Panc1 (cell line): Measurements from ENCODE around the gene EFL1. TPM values are rescaled to one million over a fixed set of nuclear protein-coding genes. Genes with fewer than 3 reads are reported as not detected.
A peak's percentile ranks its signal among the peaks of the same experiment; 100 is the strongest.

Experiments used
- ATAC-seq: fragments of 200-7000 bp; cut with Tn5 transposase; 2 replicates; pipeline ENCODE4 v1.9.1; 2020; ENCODE audit warnings: mild to moderate bottlenecking, moderate library complexity
- BruUV-seq: library from RNA; stranded (reverse); fragments of 400-500 nt; replicated peaks from 2 replicates; lab custom pipeline; 2021; lab: Mats Ljungman, UMichigan
- CTCF ChIA-PET: fragments of 300-600 bp; sonication (Branson Sonifier 250); formaldehyde crosslinking; loops from one replicate; lab custom pipeline; 2022; ENCODE audit warnings: antibody characterized with exemption; lab: Charles Lee
- POLR2A ChIA-PET: fragments of 300-600 bp; sonication (Branson Sonifier 250); formaldehyde crosslinking; loops from one replicate; lab custom pipeline; 2022; ENCODE audit warnings: antibody characterized with exemption; lab: Charles Lee
- DNase-seq: peaks from one replicate; pipeline ENCODE4 v3.0.0-alpha.2; 2010; ENCODE audit warnings: low read depth, low spot score
- H3K27ac ChIP-seq: 2 replicates; pipeline ENCODE4 v1.5.1; 2011; ENCODE audit warnings: mild to moderate bottlenecking, low read length, inconsistent platforms
- H3K27me3 ChIP-seq: fragments of 200-500 bp; sonication (Bioruptor generic); 2 replicates; pipeline ENCODE4 v1.6.0; 2014; ENCODE audit warnings: low read length, inconsistent platforms; ENCODE audit not compliant: control insufficient read depth, insufficient read depth
- H3K36me3 ChIP-seq: fragments of 200-500 bp; sonication (Bioruptor generic); 2 replicates; pipeline ENCODE4 v1.5.1; 2014; ENCODE audit warnings: inconsistent platforms, mild to moderate bottlenecking, low read length, moderate library complexity; ENCODE audit not compliant: control insufficient read depth, insufficient read depth
- H3K4me1 ChIP-seq: 2 replicates; pipeline ENCODE4 v1.5.1; 2011; ENCODE audit warnings: inconsistent platforms, mild to moderate bottlenecking, low read length, moderate library complexity; ENCODE audit not compliant: control insufficient read depth, insufficient read depth
- H3K4me3 ChIP-seq, 2 experiments: 2 replicates each; pipeline ENCODE4 v1.5.1; 2011 to 2012; ENCODE audit warnings: low read depth in 2 of 2, low read length in 2 of 2, mild to moderate bottlenecking in 2 of 2, inconsistent platforms in 1 of 2, moderate library complexity in 1 of 2
- H3K9me3 ChIP-seq: fragments of 200-500 bp; sonication (Bioruptor generic); 2 replicates; pipeline ENCODE4 v1.5.1; 2014; ENCODE audit warnings: low read depth, mild to moderate bottlenecking, inconsistent platforms, low read length, moderate library complexity; ENCODE audit not compliant: control insufficient read depth, insufficient read depth
- CTCF ChIP-seq: fragments of 450-650 bp; IDR thresholded peaks from 2 replicates; pipeline ENCODE4 v1.5.1; 2017; ENCODE audit warnings: mild to moderate bottlenecking
- POLR2AphosphoS5 ChIP-seq: IDR thresholded peaks from 2 replicates; pipeline ENCODE4 v1.6.1; 2012; ENCODE audit warnings: mild to moderate bottlenecking, low read depth, low read length, moderate library complexity
- REST ChIP-seq, 2 experiments: IDR thresholded peaks; 2 replicates each; pipeline ENCODE4 v1.6.1; 2011 to 2012; ENCODE audit warnings: low read depth in 2 of 2, control low read depth in 1 of 2, low read length in 1 of 2, mild to moderate bottlenecking in 1 of 2, moderate library complexity in 1 of 2; ENCODE audit not compliant: insufficient read depth in 1 of 2
- SIN3A ChIP-seq: IDR thresholded peaks from 2 replicates; pipeline ENCODE4 v1.6.1; 2012; ENCODE audit warnings: low read depth, mild to moderate bottlenecking, low read length, moderate library complexity, borderline replicate concordance; ENCODE audit not compliant: insufficient read depth
- TCF7L2 ChIP-seq: IDR thresholded peaks from 2 replicates; pipeline ENCODE4 v1.6.1; 2011; ENCODE audit warnings: mild to moderate bottlenecking, low read depth, low read length, inconsistent platforms
- in situ Hi-C: cut with HindIII; loops from 2 replicates; pipeline ENCODE4 v1.10.0; 2016; ENCODE audit warnings: low sequenced_read_pairs, low pct_unique_long_range_greater_than_20kb
- intact Hi-C: fragments of 100-400 bp; cut with micrococcal nuclease; formaldehyde crosslinking; loops from one replicate; pipeline ENCODE4 v1.10.0; 2022; ENCODE audit not compliant: unreplicated experiment
- total RNA-seq: library from RNA; stranded (reverse); gene quantifications from one replicate; pipeline ENCODE4 v1.2.1, GENCODE V29; 2021; ENCODE audit not compliant: unreplicated experiment

The EFL1 gene
- total RNA-seq, 1 experiment from 2014 or later: 20.2 TPM

DNA sequence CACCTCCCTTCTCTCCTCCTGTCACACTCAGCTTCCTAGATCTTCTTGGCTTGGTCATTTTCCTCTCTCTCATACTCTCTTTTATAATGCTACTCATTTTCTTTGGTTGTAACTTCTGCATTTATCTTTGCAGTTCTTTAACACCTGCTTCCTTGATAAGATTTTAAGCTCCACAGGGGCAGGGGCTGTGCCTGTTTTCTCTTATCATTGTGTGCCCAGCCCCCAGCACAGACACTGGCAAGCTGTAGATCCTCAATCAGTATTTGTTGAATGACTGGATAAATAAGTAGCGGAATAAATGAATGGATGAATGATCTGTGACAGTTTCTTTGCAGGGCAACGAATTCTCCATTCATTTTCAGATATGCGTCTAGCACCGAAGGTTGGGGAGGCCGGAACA, 152.4 kb downstream of the EFL1 start:
- TF ChIP-seq TCF7L2: no peak
- BruUV-seq: no TSS peak
- intact Hi-C loops (no loop called here), in situ Hi-C loops (no loop called here)
- DNase-seq: no peak
- H3K27ac ChIP-seq: no peak overlapping the region
- CTCF ChIA-PET: no interaction called here
- H3K9me3 ChIP-seq: no peaks in the 10 kb centered on the region
- ATAC-seq: no peak
- H3K36me3 ChIP-seq: no peaks in the 10 kb centered on the region
- H3K4me3 ChIP-seq: no peak overlapping the region
- no peaks in the 10 kb centered on the region for H3K4me1 ChIP-seq
- POLR2A ChIA-PET: no interaction called here
- H3K27me3 ChIP-seq: no peaks in the 10 kb centered on the region

- no peaks in the 10 kb centered on the region for H3K9me3 ChIP-seq
- CTCF ChIA-PET: interaction anchor here (0.5 to 2.9 kb wide), 10 partner anchors 9 to 700 kb away, joined by 3 to 14 read pairs (median 4); no protein-coding TSS in a partner anchor
- H3K27me3 ChIP-seq: no peaks in the 10 kb centered on the region
- no peaks in the 10 kb centered on the region for H3K36me3 ChIP-seq
- no peak overlapping the region for H3K27ac ChIP-seq
- intact Hi-C loops (loop anchor here (1.0 kb wide), 1 partner anchor 90 kb away; no protein-coding TSS in a partner anchor), in situ Hi-C loops (no loop called here)
- no peaks in the 10 kb centered on the region for H3K4me1 ChIP-seq
- ATAC-seq (peak; percentile 95), DNase-seq (peak; percentile 51)
- no peak overlapping the region for H3K4me3 ChIP-seq
- peak; percentile 98 for TF ChIP-seq CTCF
- TF ChIP-seq TCF7L2: no peak
- TF ChIP-seq REST (IDR thresholded peaks at IDR 0.05; ENCODE audit: insufficient read depth in 1 of 2, low read depth in 2 of 2, low read length in 1 of 2): no peak
- TF ChIP-seq SIN3A: no peak
- no peak for TF ChIP-seq POLR2AphosphoS5
- POLR2A ChIA-PET: no interaction called here
- BruUV-seq: no TSS peak
These were observed 153.9 kb downstream of the EFL1 start for GRCh38 chr15:82108489-82109078.

GRCh38 chr15:82106679-82107078, 155.9 kb downstream of the EFL1 start:
- Histone ChIP-seq H3K4me3 (no peak overlapping the region), H3K27ac (no peak overlapping the region), H3K27me3 (no peaks in the 10 kb centered on the region), H3K9me3 (no peaks in the 10 kb centered on the region), H3K36me3 (no peaks in the 10 kb centered on the region), H3K4me1 (no peaks in the 10 kb centered on the region)
- no TSS peak for BruUV-seq
- POLR2A ChIA-PET: no interaction called here
- CTCF ChIA-PET: interaction anchor here (0.7 to 2.9 kb wide), 2 partner anchors 31 to 91 kb away, joined by 3 to 14 read pairs; no protein-coding TSS in a partner anchor
- ATAC-seq (no peak), DNase-seq (no peak)
- TF ChIP-seq SIN3A (no peak), POLR2AphosphoS5 (no peak), REST (IDR thresholded peaks at IDR 0.05; ENCODE audit: insufficient read depth in 1 of 2, low read depth in 2 of 2, low read length in 1 of 2) (no peak), TCF7L2 (no peak)
- in situ Hi-C loops: no loop called here
- intact Hi-C loops: no loop called here
